Mesothelial cell of epicardium (in vitro differentiated cells): ENCODE results near the gene SYNE1. TPM values are rescaled to one million over a fixed set of nuclear protein-coding genes. Genes with fewer than 3 reads are reported as not detected.
"Not testable (repeated sequence)": the region's sequence is repeated elsewhere in the genome, so short reads cannot be mapped to it uniquely, and the experiment has no call there.

Experiments used
- DNase-seq, 2 experiments: peaks; one replicate each; pipeline ENCODE4 v3.0.0; 2021; ENCODE audit warnings: low spot score in 2 of 2; ENCODE audit not compliant: unreplicated experiment in 2 of 2
- H3K27ac Mint-ChIP-seq: 2 replicates; pipeline ENCODE4 v1.8.0; 2021; ENCODE audit warnings: mixed read lengths
- H3K27me3 Mint-ChIP-seq: 2 replicates; pipeline ENCODE4 v1.8.0; 2021; ENCODE audit warnings: low read depth, mixed read lengths
- H3K36me3 Mint-ChIP-seq: 2 replicates; pipeline ENCODE4 v1.8.0; 2021; ENCODE audit warnings: mixed read lengths
- H3K4me1 Mint-ChIP-seq: 2 replicates; pipeline ENCODE4 v1.8.0; 2021; ENCODE audit warnings: mixed read lengths
- H3K4me3 Mint-ChIP-seq: 2 replicates; pipeline ENCODE4 v1.8.0; 2021; ENCODE audit warnings: mild to moderate bottlenecking, moderate library complexity, mixed read lengths
- H3K9me3 Mint-ChIP-seq: 2 replicates; pipeline ENCODE4 v1.8.0; 2021; ENCODE audit warnings: mixed read lengths
- CTCF ChIP-seq: fragments of 200-600 bp; sonication (generic); IDR thresholded peaks from one replicate; pipeline ENCODE4 v1.5.0; 2021; ENCODE audit warnings: antibody characterized with exemption; ENCODE audit not compliant: unreplicated experiment
- total RNA-seq: library from RNA; stranded (reverse); gene quantifications from 3 replicates; pipeline ENCODE4 v1.2.1, GENCODE V29; 2021

Gene SYNE1
- total RNA-seq, 1 donor from 2014 or later: 60.5 TPM

- Mint-ChIP-seq H3K27ac (no peak overlapping the region), H3K4me3 (no peak overlapping the region), H3K4me1 (peaks cover 1% of the 10 kb centered on the region), H3K9me3 (peaks cover 5% of the 10 kb centered on the region), H3K27me3 (peaks cover 3% of the 10 kb centered on the region), H3K36me3 (no peaks in the 10 kb centered on the region)
- TF ChIP-seq CTCF: no peak
- no peak for DNase-seq
These were observed 104.4 kb downstream of the SYNE1 start for GRCh38 chr6:152532556-152533422.

GRCh38 chr6:152531659-152532058 lies 105.5 kb downstream of the SYNE1 start:
- no peak for TF ChIP-seq CTCF
- DNase-seq: no peak
- Mint-ChIP-seq H3K27me3 (peaks cover 5% of the 10 kb centered on the region), H3K9me3 (peaks cover 5% of the 10 kb centered on the region), H3K27ac (no peak overlapping the region), H3K4me1 (peaks cover 1% of the 10 kb centered on the region), H3K36me3 (no peaks in the 10 kb centered on the region), H3K4me3 (no peak overlapping the region)

- no peak for DNase-seq
- H3K27ac Mint-ChIP-seq: no peak overlapping the region
- no peak for TF ChIP-seq CTCF
- no peaks in the 10 kb centered on the region for H3K36me3 Mint-ChIP-seq
- H3K4me3 Mint-ChIP-seq: no peak overlapping the region
- H3K4me1 Mint-ChIP-seq: peaks cover 1% of the 10 kb centered on the region
- peaks cover 14% of the 10 kb centered on the region for H3K27me3 Mint-ChIP-seq
- H3K9me3 Mint-ChIP-seq: peaks cover 5% of the 10 kb centered on the region
These were observed 107.8 kb downstream of the SYNE1 start for GRCh38 chr6:152529369-152529768.

GRCh38 chr6:152514120-152514519 lies 123.0 kb downstream of the SYNE1 start:
- not testable (repeated sequence) for H3K27me3 Mint-ChIP-seq, H3K9me3 Mint-ChIP-seq, H3K27ac Mint-ChIP-seq, H3K4me3 Mint-ChIP-seq, H3K4me1 Mint-ChIP-seq, DNase-seq, H3K36me3 Mint-ChIP-seq

GRCh38 chr6:152509916-152510315 lies 127.2 kb downstream of the SYNE1 start:
- DNase-seq: no peak
- Mint-ChIP-seq H3K27ac (no peak overlapping the region), H3K27me3 (no peaks in the 10 kb centered on the region), H3K4me3 (no peak overlapping the region), H3K36me3 (no peaks in the 10 kb centered on the region), H3K4me1 (no peaks in the 10 kb centered on the region), H3K9me3 (no peaks in the 10 kb centered on the region)
- no peak for TF ChIP-seq CTCF

- no peak for TF ChIP-seq CTCF
- Mint-ChIP-seq H3K36me3 (no peaks in the 10 kb centered on the region), H3K27me3 (no peaks in the 10 kb centered on the region), H3K27ac (no peak overlapping the region), H3K4me1 (no peaks in the 10 kb centered on the region), H3K9me3 (no peaks in the 10 kb centered on the region), H3K4me3 (no peak overlapping the region)
- DNase-seq: no peak
These were observed 128.7 kb downstream of the SYNE1 start for GRCh38 chr6:152508477-152508876.
